ENCODE data around the gene ATG16L1.

- no peak for TF ChIP-seq CTCF (conservative IDR thresholded peaks at IDR 0.05)
- TF ChIP-seq ZFX (IDR thresholded peaks at IDR 0.05), result no peak
Observed at GRCh38 chr2:233297076-233297475, 45.6 kb downstream of the ATG16L1 start.

Data from C4-2B (cell line).